Endothelial cell of umbilical vein (primary cell): ENCODE data around the gene RBM47.

Experiments used
- EZH2 ChIP-seq: IDR thresholded peaks from 2 replicates; pipeline ENCODE4 v1.6.1; 2012; ENCODE audit warnings: borderline replicate concordance, low read depth, mild to moderate bottlenecking, moderate library complexity, low read length, inconsistent platforms; ENCODE audit not compliant: severe bottlenecking
- POLR2A ChIP-seq: IDR thresholded peaks from 2 replicates; pipeline ENCODE4 v1.6.1; 2012; ENCODE audit warnings: low read depth, mild to moderate bottlenecking, control low read depth, low read length
- POLR2AphosphoS5 ChIP-seq: IDR thresholded peaks from 2 replicates; pipeline ENCODE4 v1.6.1; 2012; ENCODE audit warnings: low read depth, mild to moderate bottlenecking, control low read depth, low read length, moderate library complexity; ENCODE audit not compliant: insufficient read depth
- TF ChIP-seq, protein P1 (sequence below), 2 donors: IDR thresholded peaks; 1 replicate in 1 of 2; 2 replicates in 1 of 2; pipeline ENCODE4 v1.5.1; 2011; ENCODE audit warnings: low read length in 2 of 2, mild to moderate bottlenecking in 2 of 2, moderate library complexity in 2 of 2, control low read depth in 1 of 2, inconsistent platforms in 1 of 2, low read depth in 1 of 2; ENCODE audit not compliant: insufficient read depth in 1 of 2; ENCODE audit errors: extremely low read depth in 1 of 2

DNA sequence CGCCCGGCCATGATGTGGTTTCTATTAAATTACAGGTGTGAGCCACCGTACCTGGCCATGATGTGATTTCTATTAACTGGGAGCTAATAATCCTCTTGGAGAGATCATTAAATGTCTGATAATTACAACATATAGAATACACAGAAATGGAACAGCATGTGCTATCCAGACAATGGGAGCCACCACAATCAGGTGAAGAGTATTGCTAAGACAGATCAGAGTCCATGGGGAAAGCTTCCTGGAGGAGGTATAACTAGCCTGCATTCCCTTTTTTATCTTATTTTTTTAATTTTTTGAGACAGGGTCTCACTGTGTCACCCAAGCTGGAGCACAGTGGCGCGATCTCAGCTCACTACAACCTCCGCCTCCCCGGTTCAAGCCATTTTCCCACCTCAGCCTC is 147.7 kb downstream of the RBM47 start:
- TF ChIP-seq, protein P1, sequence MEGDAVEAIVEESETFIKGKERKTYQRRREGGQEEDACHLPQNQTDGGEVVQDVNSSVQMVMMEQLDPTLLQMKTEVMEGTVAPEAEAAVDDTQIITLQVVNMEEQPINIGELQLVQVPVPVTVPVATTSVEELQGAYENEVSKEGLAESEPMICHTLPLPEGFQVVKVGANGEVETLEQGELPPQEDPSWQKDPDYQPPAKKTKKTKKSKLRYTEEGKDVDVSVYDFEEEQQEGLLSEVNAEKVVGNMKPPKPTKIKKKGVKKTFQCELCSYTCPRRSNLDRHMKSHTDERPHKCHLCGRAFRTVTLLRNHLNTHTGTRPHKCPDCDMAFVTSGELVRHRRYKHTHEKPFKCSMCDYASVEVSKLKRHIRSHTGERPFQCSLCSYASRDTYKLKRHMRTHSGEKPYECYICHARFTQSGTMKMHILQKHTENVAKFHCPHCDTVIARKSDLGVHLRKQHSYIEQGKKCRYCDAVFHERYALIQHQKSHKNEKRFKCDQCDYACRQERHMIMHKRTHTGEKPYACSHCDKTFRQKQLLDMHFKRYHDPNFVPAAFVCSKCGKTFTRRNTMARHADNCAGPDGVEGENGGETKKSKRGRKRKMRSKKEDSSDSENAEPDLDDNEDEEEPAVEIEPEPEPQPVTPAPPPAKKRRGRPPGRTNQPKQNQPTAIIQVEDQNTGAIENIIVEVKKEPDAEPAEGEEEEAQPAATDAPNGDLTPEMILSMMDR (IDR thresholded peaks at IDR 0.05; ENCODE audit: extremely low read depth in 1 of 2, insufficient read depth in 1 of 2, low read depth in 1 of 2, low read length in 2 of 2) = no peak
- no peak for TF ChIP-seq POLR2A
- TF ChIP-seq POLR2AphosphoS5 = no peak
- no peak for TF ChIP-seq EZH2
